Left colon (tissue), 2 donors: ENCODE measurements around the gene NUDT2. TPM values are rescaled to one million over a fixed set of nuclear protein-coding genes. Genes with fewer than 3 reads are reported as not detected.

Experiments used
- ATAC-seq: fragments of 200-7000 bp; cut with Tn5 transposase; one replicate; pipeline ENCODE4 v1.9.1; 2020; ENCODE audit warnings: mild to moderate bottlenecking, moderate library complexity
- DNase-seq, 2 donors: peaks; one replicate each; pipeline ENCODE4 v3.0.0-alpha.2; 2020
- intact Hi-C, 2 donors: fragments of 100-400 bp; cut with DNase I in 1 of 2; cut with micrococcal nuclease in 1 of 2; formaldehyde crosslinking; loops; one replicate each; pipeline versions ENCODE4 v1.11.2 to v1.14.0; 2022; cut with DNase I, micrococcal nuclease
- total RNA-seq, 2 donors: library from RNA; stranded (reverse); fragmentation: NEBNext Ultra II Directional; extraction: Animal tissue kit (Norgen Biotek cat#: 25700); gene quantifications; one replicate each; pipeline ENCODE4 v1.2.1, GENCODE V29; 2021
- donor health status: DM: no; HTN: no; CAD: no.
- donor health status: DM: yes; HTN: yes; CAD: no.

The NUDT2 gene
- total RNA-seq, 2 donors from 2014 or later: 14.0 to 19.2 TPM

DNA sequence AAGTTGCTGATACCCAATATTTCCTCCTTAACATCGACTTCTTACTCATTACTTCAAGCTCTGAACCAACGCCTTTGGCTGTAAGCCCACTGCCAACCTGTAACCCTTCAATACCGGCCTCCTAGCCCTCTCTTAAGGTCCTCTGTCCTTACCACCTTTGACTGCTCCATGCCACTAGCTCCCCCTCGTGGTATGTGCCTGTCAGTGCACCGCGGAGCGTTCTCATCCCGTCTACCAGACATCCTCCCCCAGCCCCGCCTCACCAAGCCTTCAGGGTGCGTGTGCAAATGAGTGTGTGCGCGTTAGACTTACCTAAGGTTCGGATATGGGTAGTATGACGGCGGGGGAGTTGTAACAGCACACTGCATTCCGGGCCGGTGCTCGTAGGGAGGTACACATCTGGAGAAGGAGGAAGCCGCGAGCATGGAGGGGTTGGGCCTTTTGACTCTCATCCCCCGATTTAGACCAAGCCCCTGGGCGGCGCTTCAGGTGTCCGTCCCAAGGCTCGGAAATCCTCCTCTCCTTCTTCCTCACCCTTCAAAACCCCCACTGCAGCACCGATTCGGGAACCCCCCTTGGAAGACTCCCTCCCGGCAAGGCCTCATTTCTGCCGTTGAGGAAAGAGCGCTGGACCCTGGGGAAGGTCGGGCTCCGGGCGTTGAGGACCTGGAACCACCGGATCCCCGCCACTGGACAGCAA lies 50.1 kb downstream of the NUDT2 start:
- intact Hi-C loops: loop anchor here (2.0 to 5.0 kb wide), 2 partner anchors 47 kb away; no protein-coding TSS in a partner anchor
- DNase-seq: peak; percentile 90 to 91

DNA sequence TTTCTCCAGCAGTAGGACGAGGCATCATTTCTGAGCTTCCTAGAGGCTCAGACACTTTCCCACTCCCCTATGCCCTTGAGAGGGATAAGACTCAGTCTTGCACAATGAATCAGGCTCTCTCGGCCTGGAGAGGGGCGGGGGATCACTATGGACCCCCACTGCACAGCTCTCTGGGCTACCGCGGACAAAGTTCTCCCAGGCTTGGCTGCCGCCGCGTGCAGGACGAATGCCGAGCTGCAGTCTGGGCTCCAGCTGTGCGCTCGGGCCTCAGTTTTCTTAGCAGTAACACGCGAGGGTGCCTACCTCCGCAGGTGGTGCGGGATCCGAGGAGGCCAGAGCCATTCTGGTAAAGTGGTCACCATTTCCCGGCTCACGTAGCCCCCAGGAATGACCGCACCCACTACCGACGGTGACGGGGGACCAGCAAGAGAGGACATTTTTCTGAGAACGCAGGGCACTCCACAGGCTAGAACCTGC lies 50.7 kb downstream of the NUDT2 start:
- peak in 1 of 2 donors; percentile 39 for DNase-seq
- ATAC-seq: no peak
- intact Hi-C loops: no loop called here

More for the DNA sequence above, 50.1 kb downstream of the NUDT2 start:
- peak; percentile 27 for ATAC-seq

DNA sequence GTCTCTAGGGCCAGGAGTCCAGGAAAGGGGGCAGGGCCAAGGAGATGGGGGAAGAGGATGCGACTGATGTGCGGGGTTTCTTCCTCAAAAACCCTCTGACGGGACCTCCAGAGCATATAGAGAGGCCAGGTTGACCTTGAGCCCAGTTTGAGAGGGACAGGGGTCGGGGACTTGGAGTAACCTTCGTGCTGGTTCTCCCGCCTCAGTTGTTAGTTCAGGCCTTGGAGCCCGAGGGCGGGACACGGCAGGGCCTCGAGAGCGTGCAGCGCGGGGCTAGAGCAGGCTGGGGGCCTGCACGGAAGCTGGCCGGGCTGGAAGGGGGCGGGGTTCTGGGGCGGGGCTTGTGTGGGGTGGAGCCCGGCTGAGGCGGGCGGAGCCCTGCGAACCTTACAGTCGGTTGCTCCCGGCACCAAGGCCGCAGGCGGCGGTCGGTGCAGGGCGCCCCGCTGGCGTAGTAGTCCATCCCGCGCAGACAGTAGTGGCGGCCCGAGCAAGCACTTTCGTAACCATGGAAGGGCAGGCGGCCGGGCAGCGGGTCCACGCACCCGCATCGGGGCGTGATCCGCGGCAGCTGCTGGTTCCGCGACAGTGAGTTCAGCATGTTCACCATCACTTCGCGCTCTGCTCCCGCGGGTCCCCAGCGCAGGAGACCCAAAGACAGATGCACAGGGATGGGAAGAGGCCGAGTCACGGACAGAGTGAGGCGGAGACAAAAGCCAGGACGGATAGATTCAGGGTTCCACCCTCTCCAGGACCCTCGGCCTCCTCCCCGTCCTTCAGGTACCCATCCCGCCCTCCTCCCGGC lies 51.3 kb downstream of the NUDT2 start:
- peak; percentile 79 to 85 for DNase-seq
- ATAC-seq: peak; percentile 64
- intact Hi-C loops: no loop called here

DNA sequence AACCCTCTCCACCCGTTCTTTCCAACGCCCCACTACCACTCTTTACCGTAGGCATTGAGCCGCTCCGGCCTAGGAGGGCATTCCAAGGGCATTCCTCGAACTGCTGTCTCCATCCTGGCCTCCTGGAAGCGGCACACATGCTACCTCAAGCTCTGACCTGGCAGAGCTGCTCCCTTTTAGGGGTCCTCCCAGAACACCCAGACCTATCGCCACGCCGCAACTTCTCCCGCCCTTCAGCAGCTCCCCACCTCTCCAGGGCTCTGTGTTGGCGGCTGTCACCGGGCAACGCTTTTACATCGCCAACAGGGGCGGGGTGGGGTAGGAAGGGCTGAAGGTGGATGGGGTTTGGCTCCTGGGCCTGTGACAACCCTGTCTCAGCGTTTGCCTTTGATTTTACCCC lies 52.0 kb downstream of the NUDT2 start:
- intact Hi-C loops: no loop called here
- peak; percentile 18 for ATAC-seq
- peak; percentile 57 to 61 for DNase-seq

DNA sequence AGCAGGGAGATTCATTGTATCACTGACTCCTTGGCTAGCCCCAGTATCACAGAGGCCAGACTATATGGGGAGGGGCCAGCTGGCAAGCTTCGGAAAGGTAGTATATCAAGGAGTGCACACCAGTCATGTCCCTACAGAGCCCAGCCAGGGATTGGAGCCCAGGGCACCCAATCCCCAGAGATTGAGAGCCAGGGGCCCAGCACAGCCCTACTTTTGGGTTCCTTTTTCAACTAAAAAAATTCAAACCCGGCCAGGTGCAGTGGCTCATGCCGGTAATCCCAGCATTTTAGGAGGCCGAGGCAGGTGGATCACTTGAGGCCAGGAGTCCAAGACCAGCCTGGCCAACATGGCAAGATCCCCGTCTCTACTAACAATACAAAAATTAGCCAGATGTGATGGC lies 52.7 kb downstream of the NUDT2 start:
- intact Hi-C loops: no loop called here
- no peak for ATAC-seq
- DNase-seq: no peak

DNA sequence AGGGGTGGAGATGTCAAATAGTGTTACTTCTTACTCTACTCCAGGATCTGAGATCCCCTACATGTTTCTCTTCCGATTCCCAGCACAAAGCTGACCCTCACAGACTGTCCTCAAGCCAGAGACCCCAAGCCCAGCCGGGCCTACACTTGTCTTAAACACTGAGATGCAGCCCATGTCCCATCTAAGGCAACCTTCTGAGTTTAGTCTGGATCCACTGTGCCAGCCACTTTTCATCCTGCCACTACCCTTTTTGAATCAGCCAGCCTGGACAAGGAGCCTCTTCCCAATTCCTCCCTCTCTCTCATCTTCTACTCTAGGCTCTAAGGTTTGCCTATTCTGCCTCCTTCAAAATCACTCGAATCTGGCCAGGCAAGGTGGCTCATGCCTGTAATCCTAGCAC lies 53.5 kb downstream of the NUDT2 start:
- no peak for DNase-seq
- intact Hi-C loops: no loop called here

DNA sequence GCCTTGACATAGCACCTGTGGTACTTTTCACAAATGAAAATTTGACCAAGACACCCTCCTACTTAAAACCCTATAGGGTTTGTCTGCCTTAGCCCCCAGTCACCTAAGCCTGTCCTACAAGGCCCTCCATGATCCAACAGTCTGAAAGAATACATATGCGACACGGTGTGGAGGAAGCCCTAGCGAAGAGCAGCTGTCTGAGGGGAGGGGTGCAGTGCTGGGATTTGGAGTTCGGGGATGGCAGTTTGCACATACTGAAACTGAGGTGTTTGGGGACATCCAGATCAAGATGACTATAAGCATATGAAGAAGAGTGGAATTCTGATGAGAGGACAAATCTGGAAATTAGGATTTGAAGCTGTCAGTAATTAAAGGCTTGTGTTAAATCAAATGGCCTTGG lies 54.5 kb downstream of the NUDT2 start:
- intact Hi-C loops: no loop called here
- DNase-seq: no peak
- ATAC-seq: no peak

More for the DNA sequence above, 53.5 kb downstream of the NUDT2 start:
- no peak for ATAC-seq

DNA sequence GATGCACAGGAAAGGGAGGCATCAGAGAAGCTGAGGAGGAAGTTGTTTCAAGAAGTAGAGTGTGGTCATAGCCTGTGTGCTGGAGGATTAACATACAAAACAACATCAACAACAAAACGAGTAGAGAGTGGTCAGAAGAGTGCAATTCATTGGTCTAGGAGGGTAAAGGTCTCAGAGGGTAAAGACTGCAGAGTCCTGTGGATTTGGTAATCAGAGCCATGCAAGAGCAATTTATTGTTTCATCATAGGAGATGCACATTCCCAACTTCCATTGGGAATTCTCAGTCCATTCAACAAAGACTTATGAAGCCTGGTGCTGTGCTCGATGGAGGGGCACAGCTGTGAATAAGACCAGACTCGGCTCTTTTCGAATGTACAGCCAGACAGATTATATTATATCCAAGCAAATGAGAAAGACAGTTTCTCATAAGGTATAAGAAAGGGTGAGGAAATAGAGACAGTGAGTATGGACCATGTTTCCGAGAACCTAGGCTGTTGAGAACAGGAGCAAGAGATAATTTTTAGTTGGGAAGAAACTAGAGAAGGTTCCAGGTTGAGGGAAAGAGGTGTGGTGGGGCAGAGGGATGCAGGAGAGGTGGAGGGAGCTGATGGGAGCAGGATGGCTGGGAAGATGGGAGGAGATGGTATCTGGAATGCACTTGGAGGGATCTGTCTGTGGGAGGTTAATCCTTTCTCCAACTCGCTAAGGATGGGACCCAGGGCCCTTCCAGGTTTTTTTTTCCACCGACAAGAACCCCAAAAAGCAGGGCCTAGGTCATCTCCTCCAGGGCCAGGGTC lies 55.2 kb downstream of the NUDT2 start:
- ATAC-seq: no peak
- intact Hi-C loops: no loop called here
- DNase-seq: no peak

DNA sequence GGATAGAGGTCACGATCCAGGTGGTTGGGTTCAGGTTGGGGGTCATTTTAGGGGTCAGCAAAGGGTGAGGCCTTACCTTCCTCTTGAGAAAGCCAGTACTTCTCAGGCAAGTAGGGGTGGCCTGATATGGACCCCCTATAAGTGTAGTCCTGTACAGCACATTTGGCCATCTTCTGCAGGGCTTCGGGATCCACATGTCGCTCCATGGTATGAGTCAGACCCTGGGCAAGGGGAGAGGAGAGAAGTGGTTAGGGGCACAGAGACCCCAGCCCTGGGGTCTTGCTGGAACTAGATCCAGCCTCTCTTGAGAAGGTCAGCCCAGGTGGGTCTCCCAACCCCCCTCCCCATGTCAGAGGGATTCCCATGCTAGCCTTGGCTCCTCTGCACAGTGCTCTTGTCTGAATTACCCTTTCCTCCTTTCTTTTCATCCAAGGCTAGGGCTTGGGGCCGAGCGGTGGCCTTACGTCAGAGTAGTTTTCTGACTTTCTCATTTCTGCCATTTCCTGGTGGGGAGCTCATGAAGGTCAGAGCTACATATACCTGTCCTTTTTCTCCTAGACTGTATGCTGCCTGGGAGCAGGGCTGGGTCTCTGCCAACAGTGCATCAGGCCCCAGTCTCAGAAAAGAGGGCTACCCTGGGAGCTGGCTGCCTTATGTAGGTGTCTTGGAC lies 56.3 kb downstream of the NUDT2 start:
- ATAC-seq (no peak), DNase-seq (no peak)
- intact Hi-C loops: no loop called here

DNA sequence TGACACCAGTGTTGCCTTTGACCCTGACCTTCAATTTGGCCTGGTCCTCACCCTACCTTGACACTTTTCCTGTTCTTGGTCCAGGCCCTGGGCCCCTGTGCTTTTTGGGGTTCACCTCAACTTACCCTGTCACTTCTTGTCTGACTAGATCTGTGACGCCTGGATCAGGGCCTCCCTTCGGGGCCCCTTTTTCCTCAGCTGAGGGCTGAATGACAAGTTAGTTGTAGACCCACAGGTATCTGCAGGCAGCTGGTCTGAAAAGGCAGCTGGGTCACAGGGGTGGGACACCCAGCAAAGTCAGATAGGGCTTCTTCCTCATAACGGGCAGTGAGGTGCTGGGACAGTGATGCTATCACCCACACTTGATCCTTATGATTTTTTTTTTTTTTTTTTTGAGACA lies 57.3 kb downstream of the NUDT2 start:
- intact Hi-C loops: no loop called here
- ATAC-seq (no peak), DNase-seq (no peak)

DNA sequence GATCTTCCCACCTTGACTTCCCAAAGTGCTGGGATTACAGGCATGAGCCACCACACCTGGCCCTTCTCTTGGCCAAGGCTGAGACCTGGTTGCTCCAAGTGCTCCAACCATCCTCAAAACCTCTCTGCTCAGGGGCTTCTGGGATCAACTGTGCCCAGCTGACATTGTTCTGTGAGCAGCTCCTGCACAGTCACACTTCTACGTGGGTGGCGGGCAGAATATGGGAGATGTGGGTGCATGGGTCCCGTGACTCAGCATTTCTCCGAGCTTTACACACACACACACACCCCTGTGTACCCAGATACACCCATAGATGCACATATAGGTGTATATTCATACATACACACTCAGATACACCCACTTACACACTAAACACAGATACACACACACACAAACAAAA lies 57.9 kb downstream of the NUDT2 start:
- DNase-seq (no peak), ATAC-seq (no peak)
- intact Hi-C loops: no loop called here

DNA sequence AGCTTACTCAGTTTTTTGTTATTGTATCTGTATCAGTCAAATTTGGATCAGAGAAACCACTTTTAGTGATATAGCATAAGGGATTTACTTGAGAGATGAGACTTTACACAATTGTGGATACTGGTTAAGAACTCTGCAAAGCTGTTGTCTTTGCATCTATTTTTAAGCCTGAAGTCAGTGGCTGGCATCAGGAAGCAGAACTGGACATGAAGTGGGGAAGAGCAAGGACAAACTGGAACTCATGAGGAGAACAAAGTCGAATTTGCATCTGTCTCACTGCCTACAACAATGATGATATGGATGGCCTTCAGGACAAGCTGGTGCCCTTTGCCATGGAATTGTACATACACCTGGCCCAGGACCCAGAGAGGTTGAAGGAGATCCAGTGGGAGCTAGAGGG lies 63.1 kb downstream of the NUDT2 start:
- DNase-seq (no peak), ATAC-seq (no peak)
- intact Hi-C loops: no loop called here

Other genes starting within 250 kb of the NUDT2 start
- 10 to 100 TPM; 36.9 to 40.8 TPM for gene DCAF12, start 202.9 kb upstream of the NUDT2 start, total RNA-seq
- gene UBAP1, start 150.5 kb upstream of the NUDT2 start, total RNA-seq: 10 to 100 TPM; 34.3 to 43.3 TPM
- gene KIF24, start 301 bp upstream of the NUDT2 start, total RNA-seq: 1 to 10 TPM; 1.3 to 2.2 TPM
- gene MYORG, start 47.3 kb downstream of the NUDT2 start, total RNA-seq: 10 to 100 TPM; 65.2 to 72.3 TPM
- gene FAM219A, start 129.0 kb downstream of the NUDT2 start, total RNA-seq: 1 to 10 TPM; 6.8 to 7.2 TPM
- not detected for gene DNAI1, start 129.2 kb downstream of the NUDT2 start, total RNA-seq
- gene ENHO, start 193.4 kb downstream of the NUDT2 start, total RNA-seq: 1 to 10 TPM in 1 of 2 donors, under 1 TPM in 1; 0.89 to 2.3 TPM